ENCODE measurements around the gene HACD2.
"Not testable (repeated sequence)": the region's sequence is repeated elsewhere in the genome, so short reads cannot be mapped to it uniquely, and the experiment has no call there.

GRCh38 chr3:123603153-123603552 is 18.3 kb upstream of the HACD2 start:
- TF ChIP-seq CTCF (IDR thresholded peaks at IDR 0.05; ENCODE audit: low read length); EZH2 (optimal IDR thresholded peaks at IDR 0.05; ENCODE audit: low read depth, low read length); EZH2phosphoT487 (IDR thresholded peaks at IDR 0.05; ENCODE audit: low read length): not testable (repeated sequence)
